ENCODE measurements around the gene USP22.

The USP22 gene

DNA sequence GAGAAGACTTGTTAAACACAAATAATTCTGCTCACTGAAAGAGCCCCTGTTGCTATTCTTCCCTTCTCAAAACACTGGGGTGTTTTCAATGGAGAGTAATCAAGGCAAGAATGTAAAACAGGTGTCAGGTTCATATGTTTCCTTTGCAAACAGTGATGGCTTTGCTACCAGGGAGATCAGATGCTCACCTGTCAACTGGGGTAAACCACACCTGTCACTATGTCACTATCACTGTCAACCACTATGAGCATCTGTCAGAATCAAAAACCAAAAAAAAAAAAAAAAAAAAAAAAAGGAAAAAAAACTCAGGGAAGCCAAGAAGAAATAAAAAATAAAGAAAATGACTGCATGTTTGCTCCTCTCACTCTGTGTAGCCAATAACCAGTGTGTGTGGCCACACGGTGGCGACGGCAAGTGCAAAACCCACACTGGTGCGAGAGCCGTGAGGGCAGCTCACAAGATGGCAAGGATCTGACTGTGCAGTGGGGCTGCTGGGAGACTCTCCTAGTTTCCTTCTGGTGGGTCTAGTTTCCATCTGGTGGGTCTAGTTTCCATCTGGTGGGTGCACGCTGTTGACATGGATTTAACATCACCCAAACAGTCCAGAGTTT, 22.7 kb downstream of the USP22 start:
- H3K27me3 ChIP-seq (replicated peaks; ENCODE audit: insufficient read depth, low read length): no peaks in the 10 kb centered on the region
- peaks cover 69% of the 10 kb centered on the region for H4K20me1 ChIP-seq (ENCODE audit: insufficient read depth, low read length)
- H3K4me3 ChIP-seq (ENCODE audit: low read length): no peak overlapping the region
- H3K9ac ChIP-seq (ENCODE audit: low read length): no peak overlapping the region
- DNase-seq: peak; percentile 14
- no peak overlapping the region for H3K4me2 ChIP-seq (ENCODE audit: low read depth, low read length)
- H3K9me2 ChIP-seq (replicated peaks; ENCODE audit: insufficient read depth, low read length): no peaks in the 10 kb centered on the region
- no peak overlapping the region for H2AFZ ChIP-seq (ENCODE audit: low read length)
- no peak for TF ChIP-seq EZH2 (optimal IDR thresholded peaks at IDR 0.05; ENCODE audit: low read depth, low read length)
- TF ChIP-seq, protein P1, sequence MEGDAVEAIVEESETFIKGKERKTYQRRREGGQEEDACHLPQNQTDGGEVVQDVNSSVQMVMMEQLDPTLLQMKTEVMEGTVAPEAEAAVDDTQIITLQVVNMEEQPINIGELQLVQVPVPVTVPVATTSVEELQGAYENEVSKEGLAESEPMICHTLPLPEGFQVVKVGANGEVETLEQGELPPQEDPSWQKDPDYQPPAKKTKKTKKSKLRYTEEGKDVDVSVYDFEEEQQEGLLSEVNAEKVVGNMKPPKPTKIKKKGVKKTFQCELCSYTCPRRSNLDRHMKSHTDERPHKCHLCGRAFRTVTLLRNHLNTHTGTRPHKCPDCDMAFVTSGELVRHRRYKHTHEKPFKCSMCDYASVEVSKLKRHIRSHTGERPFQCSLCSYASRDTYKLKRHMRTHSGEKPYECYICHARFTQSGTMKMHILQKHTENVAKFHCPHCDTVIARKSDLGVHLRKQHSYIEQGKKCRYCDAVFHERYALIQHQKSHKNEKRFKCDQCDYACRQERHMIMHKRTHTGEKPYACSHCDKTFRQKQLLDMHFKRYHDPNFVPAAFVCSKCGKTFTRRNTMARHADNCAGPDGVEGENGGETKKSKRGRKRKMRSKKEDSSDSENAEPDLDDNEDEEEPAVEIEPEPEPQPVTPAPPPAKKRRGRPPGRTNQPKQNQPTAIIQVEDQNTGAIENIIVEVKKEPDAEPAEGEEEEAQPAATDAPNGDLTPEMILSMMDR (IDR thresholded peaks at IDR 0.05; ENCODE audit: low read length): peak; percentile 22; the same call in 1 of the 2 replicates
- no peak overlapping the region for H3K27ac ChIP-seq (ENCODE audit: low read length)
- H3F3A ChIP-seq (ENCODE audit: insufficient read depth, low read length): 0 out of 2 replicates have a peak, but pooled peaks cover 3% of the 10 kb centered on the region
- peaks cover 63% of the 10 kb centered on the region for H3K36me3 ChIP-seq (replicated peaks; ENCODE audit: insufficient read depth, low read length)
- H3K9me3 ChIP-seq (replicated peaks; ENCODE audit: insufficient read depth, low read length): no peaks in the 10 kb centered on the region
- H3K79me2 ChIP-seq (ENCODE audit: low read length): peaks cover 99% of the 10 kb centered on the region
- H3K4me1 ChIP-seq (ENCODE audit: low read length): no peaks in the 10 kb centered on the region

DNA sequence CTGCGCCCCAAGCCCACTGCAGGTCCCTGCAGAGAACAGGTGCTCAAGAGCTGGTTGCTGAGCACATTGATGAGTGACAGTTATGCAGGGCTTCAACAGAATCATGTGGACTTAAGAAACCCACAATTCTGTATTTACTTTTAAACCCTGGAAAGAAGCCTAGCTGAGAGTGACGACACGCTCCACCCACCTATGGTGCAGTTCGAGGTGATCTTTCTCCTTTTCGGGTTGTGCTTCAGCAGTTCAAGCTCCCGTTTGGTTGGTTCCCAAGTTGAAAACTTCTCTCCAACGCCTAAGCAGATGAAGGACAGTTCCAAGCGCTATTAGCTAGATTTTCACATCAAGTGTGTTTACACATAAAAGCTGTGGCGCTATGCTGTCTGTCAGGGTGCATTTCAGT, 23.9 kb downstream of the USP22 start:
- Histone ChIP-seq H3K27ac (ENCODE audit: low read length) (no peak overlapping the region), H3K4me3 (ENCODE audit: low read length) (no peak overlapping the region), H3K36me3 (replicated peaks; ENCODE audit: insufficient read depth, low read length) (peaks cover 55% of the 10 kb centered on the region), H3K27me3 (replicated peaks; ENCODE audit: insufficient read depth, low read length) (no peaks in the 10 kb centered on the region), H3K9me3 (replicated peaks; ENCODE audit: insufficient read depth, low read length) (no peaks in the 10 kb centered on the region), H3K79me2 (ENCODE audit: low read length) (peaks cover 99% of the 10 kb centered on the region), H3K9ac (ENCODE audit: low read length) (no peak overlapping the region), H3K9me2 (replicated peaks; ENCODE audit: insufficient read depth, low read length) (no peaks in the 10 kb centered on the region), H3K4me1 (ENCODE audit: low read length) (no peaks in the 10 kb centered on the region), H3K4me2 (ENCODE audit: low read depth, low read length) (no peak overlapping the region), H2AFZ (ENCODE audit: low read length) (no peak overlapping the region), H4K20me1 (ENCODE audit: insufficient read depth, low read length) (peaks cover 67% of the 10 kb centered on the region), H3F3A (ENCODE audit: insufficient read depth, low read length) (0 out of 2 replicates have a peak, but pooled peaks cover 3% of the 10 kb centered on the region)
- no peak for DNase-seq
- no peak for TF ChIP-seq EZH2phosphoT487 (IDR thresholded peaks at IDR 0.05; ENCODE audit: low read length)
- no peak for TF ChIP-seq EZH2 (optimal IDR thresholded peaks at IDR 0.05; ENCODE audit: low read depth, low read length)
- TF ChIP-seq, protein P1 (IDR thresholded peaks at IDR 0.05; ENCODE audit: low read length): no peak

DNA sequence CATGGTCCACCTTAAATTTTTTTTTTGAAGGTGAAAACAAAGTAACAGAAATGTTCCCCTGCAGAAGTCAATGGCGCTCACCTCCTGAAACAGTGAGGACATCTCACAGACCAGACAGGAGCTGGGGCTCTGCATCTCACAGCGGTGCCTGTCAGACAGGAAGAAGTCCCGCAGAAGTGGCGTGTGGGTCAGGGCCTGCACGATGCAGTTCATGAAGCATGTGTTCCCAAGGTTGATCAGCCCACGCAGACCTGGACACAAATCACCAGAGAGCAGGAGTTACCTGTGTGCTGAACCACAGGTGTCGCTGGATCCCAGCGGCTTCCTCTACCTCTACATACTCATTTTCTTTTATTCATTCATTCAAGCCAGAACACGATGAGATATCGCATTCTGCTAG, 24.9 kb downstream of the USP22 start:
- Histone ChIP-seq H3K4me3 (ENCODE audit: low read length) (no peak overlapping the region), H4K20me1 (ENCODE audit: insufficient read depth, low read length) (peaks cover 63% of the 10 kb centered on the region), H3K9me2 (replicated peaks; ENCODE audit: insufficient read depth, low read length) (no peaks in the 10 kb centered on the region), H3K36me3 (replicated peaks; ENCODE audit: insufficient read depth, low read length) (peaks cover 54% of the 10 kb centered on the region), H3K27ac (ENCODE audit: low read length) (no peak overlapping the region), H3K27me3 (replicated peaks; ENCODE audit: insufficient read depth, low read length) (no peaks in the 10 kb centered on the region), H3K79me2 (ENCODE audit: low read length) (peaks cover 97% of the 10 kb centered on the region), H3K4me2 (ENCODE audit: low read depth, low read length) (no peak overlapping the region), H3K9me3 (replicated peaks; ENCODE audit: insufficient read depth, low read length) (no peaks in the 10 kb centered on the region), H3K9ac (ENCODE audit: low read length) (no peak overlapping the region), H2AFZ (ENCODE audit: low read length) (no peak overlapping the region), H3K4me1 (ENCODE audit: low read length) (no peaks in the 10 kb centered on the region), H3F3A (ENCODE audit: insufficient read depth, low read length) (0 out of 2 replicates have a peak, but pooled peaks cover 3% of the 10 kb centered on the region)
- no peak for DNase-seq
- no peak for TF ChIP-seq EZH2 (optimal IDR thresholded peaks at IDR 0.05; ENCODE audit: low read depth, low read length)
- TF ChIP-seq, protein P1 (IDR thresholded peaks at IDR 0.05; ENCODE audit: low read length): no peak
